Right cardiac atrium (tissue), 5 donors: ENCODE results near the gene ARID3B. TPM values are rescaled to one million over a fixed set of nuclear protein-coding genes. Genes with fewer than 3 reads are reported as not detected.
A peak's percentile ranks its signal among the peaks of the same experiment; 100 is the strongest.

Experiments used
- ATAC-seq, 2 donors: fragments of 200-7000 bp; cut with Tn5 transposase; one replicate each; pipeline versions ENCODE4 v1.8.0 to v1.9.1; 2020; ENCODE audit warnings: moderate library complexity in 2 of 2, mild to moderate bottlenecking in 1 of 2
- DNase-seq, 3 donors: peaks; one replicate each; pipeline ENCODE4 v3.0.0-alpha.2; 2020
- H3K27ac ChIP-seq: one replicate; pipeline ENCODE4 v1.5.1; 2013; ENCODE audit warnings: mild to moderate bottlenecking, low read length, control low read depth, moderate library complexity
- H3K27me3 ChIP-seq: one replicate; pipeline ENCODE4 v1.6.1; 2013; ENCODE audit not compliant: control insufficient read depth, insufficient read depth
- H3K4me1 ChIP-seq: one replicate; pipeline ENCODE4 v1.6.1; 2013; ENCODE audit warnings: low read length; ENCODE audit not compliant: control insufficient read depth, insufficient read depth
- H3K4me3 ChIP-seq: one replicate; pipeline ENCODE4 v1.5.1; 2013; ENCODE audit warnings: low read length, control low read depth
- H3K9me3 ChIP-seq: one replicate; pipeline ENCODE4 v1.6.1; 2013; ENCODE audit warnings: low read length; ENCODE audit not compliant: control insufficient read depth
- WGBS: extraction: QIAGEN DNeasy Blood & Tissue Kit; methylation state at CpG from one replicate; pipeline ENCODE4 v1.1.7; 2013; 5-methylcytosine and 5-hydroxymethylcytosine counted together
- intact Hi-C, 4 donors: fragments of 100-400 bp; cut with DNase I; formaldehyde crosslinking; loops; one replicate each; pipeline versions ENCODE4 v1.11.0 to v1.14.0; 2022 to 2023
- polyA plus RNA-seq: library from polyadenylated mRNA; stranded (reverse); fragments of 200-250 nt; gene quantifications from one replicate; pipeline ENCODE4 v1.2.3, GENCODE V29; 2013
- total RNA-seq, 4 donors: library from RNA; stranded (reverse); fragmentation: NEBNext Ultra II Directional; extraction: Animal tissue kit (Norgen Biotek cat#: 25700); gene quantifications; one replicate each; pipeline ENCODE4 v1.2.1, GENCODE V29; 2021
- donor health status: healthy with polysubstance abuse.
- donor health status: DM: no; HTN: yes; CAD: no.
- donor health status: DM: no; HTN: no; CAD: no.
- donor health status: DM: no; HTN: yes; CAD: no; lungs with severe emphysema.
- donor health status: DM: yes; HTN: yes; CAD: no.

ARID3B gene
- total and polyA plus RNA-seq, 5 donors: 2.1 to 3.8 (median 2.3) TPM

DNA sequence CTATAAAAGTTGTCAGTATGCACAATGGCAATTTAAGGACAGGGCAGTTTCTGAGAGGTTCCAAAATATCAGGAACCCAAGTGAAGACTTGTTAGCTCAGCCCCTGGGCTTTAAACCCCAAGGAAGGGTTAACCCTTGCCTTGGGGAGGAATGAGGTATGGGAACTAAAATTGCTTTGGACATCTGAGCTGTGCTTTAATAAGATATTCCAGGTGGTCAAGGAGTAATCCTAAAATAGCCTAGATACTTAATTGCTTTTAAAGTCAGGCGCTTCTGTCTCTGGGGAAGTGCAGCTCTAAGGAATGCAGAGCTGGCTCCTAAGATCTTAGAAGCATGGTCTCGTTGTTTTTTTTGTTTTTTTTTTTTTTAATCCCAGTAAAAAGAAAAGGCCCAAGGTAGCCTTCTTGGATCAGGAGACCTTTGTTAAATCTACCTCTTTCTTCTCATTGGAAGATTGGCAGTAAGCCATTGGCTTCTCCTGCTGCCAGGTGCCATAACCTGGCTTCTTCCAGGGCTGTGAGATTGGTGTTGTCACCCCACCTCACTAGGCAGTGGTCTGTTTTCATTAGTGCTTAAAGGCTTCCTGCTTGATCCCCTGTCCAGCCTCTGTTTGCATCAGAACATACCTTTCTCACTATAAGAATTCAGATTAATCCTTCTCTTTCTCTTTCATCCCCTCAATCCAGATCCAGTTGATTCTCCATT lies 24.5 kb downstream of the ARID3B start:
- no peaks in the 10 kb centered on the region for H3K27me3 ChIP-seq
- no peaks in the 10 kb centered on the region for H3K4me1 ChIP-seq
- no peak for ATAC-seq
- H3K4me3 ChIP-seq: no peak overlapping the region
- intact Hi-C loops: no loop called here
- H3K27ac ChIP-seq: no peak overlapping the region
- no peaks in the 10 kb centered on the region for H3K9me3 ChIP-seq
- 68% methylated on average over 2 of the region's 2 CpGs for WGBS
- DNase-seq: no peak

GRCh38 chr15:74568594-74568993 lies 27.6 kb downstream of the ARID3B start:
- Histone ChIP-seq H3K4me1 (no peaks in the 10 kb centered on the region), H3K4me3 (no peak overlapping the region), H3K27me3 (no peaks in the 10 kb centered on the region), H3K27ac (no peak overlapping the region), H3K9me3 (no peaks in the 10 kb centered on the region)
- 63% methylated on average over 1 of the region's 1 CpG for WGBS
- intact Hi-C loops: no loop called here
- DNase-seq: no peak
- no peak for ATAC-seq

DNA sequence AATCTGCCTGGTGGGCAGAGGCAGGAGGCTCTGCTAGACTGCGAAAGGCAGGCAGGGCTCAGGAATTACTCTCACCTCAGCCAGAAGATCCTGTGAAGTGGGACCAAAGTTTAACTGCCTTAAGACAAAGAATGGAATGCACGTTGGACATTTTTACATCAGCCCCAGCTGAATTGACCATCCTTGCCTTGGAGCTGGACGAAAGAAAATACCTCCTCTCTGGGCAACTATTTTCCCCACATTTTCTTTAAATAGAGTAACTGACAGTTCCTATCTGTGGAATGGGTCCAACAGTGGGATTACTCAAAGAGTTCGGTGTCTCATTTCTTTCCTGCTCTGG lies 28.7 kb downstream of the ARID3B start:
- Histone ChIP-seq H3K27ac (no peak overlapping the region), H3K4me1 (no peaks in the 10 kb centered on the region), H3K9me3 (no peaks in the 10 kb centered on the region), H3K4me3 (no peak overlapping the region), H3K27me3 (no peaks in the 10 kb centered on the region)
- WGBS: 65% methylated on average over 4 of the region's 4 CpGs
- no peak for DNase-seq
- no peak for ATAC-seq
- intact Hi-C loops: no loop called here

DNA sequence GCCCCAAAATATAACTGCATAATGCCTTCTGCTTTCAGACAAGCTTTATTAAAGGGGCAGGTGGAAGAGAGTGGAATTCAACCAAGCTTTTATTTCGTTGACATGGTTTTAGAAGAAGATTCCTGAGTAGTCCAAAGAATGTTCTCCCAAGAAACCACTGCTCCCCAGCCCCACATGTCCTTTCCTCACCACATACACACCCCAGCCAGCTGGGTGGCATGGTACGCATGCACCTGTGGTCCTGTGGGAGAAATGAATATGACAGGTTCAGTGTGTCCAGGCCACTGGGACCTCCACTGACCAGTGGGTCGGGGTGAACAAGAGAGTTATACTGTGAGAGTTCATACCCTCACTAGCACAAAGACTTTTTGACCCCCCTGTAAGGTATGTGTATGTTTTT lies 30.2 kb downstream of the ARID3B start:
- Histone ChIP-seq H3K27me3 (no peaks in the 10 kb centered on the region), H3K4me1 (no peaks in the 10 kb centered on the region), H3K27ac (no peak overlapping the region), H3K9me3 (no peaks in the 10 kb centered on the region), H3K4me3 (no peak overlapping the region)
- DNase-seq: peak in 1 of 3 donors; percentile 29
- intact Hi-C loops: no loop called here
- ATAC-seq: no peak
- WGBS: 80% methylated on average over 3 of the region's 3 CpGs

- Histone ChIP-seq H3K4me1 (no peaks in the 10 kb centered on the region), H3K4me3 (no peak overlapping the region), H3K27ac (no peak overlapping the region), H3K27me3 (no peaks in the 10 kb centered on the region), H3K9me3 (no peaks in the 10 kb centered on the region)
- intact Hi-C loops: no loop called here
- DNase-seq (no peak), ATAC-seq (peak in 1 of 2 donors; percentile 39)
- WGBS: 94% methylated on average over 4 of the region's 4 CpGs
Measured at GRCh38 chr15:74573987-74574386, 33.0 kb downstream of the ARID3B start.

- no peaks in the 10 kb centered on the region for H3K27me3 ChIP-seq
- DNase-seq: no peak
- no peak overlapping the region for H3K27ac ChIP-seq
- H3K4me1 ChIP-seq: no peaks in the 10 kb centered on the region
- intact Hi-C loops: no loop called here
- no peaks in the 10 kb centered on the region for H3K9me3 ChIP-seq
- 96% methylated on average over 3 of the region's 3 CpGs for WGBS
- ATAC-seq: no peak
- H3K4me3 ChIP-seq: no peak overlapping the region
Measured at GRCh38 chr15:74578496-74578994, 37.5 kb downstream of the ARID3B start.

GRCh38 chr15:74579001-74579400 lies 38.0 kb downstream of the ARID3B start:
- ATAC-seq: no peak
- DNase-seq: no peak
- Histone ChIP-seq H3K27ac (no peak overlapping the region), H3K4me1 (no peaks in the 10 kb centered on the region), H3K27me3 (no peaks in the 10 kb centered on the region), H3K4me3 (no peak overlapping the region), H3K9me3 (no peaks in the 10 kb centered on the region)
- WGBS: 95% methylated on average over 9 of the region's 9 CpGs
- intact Hi-C loops: no loop called here

- intact Hi-C loops: no loop called here
- ATAC-seq (no peak), DNase-seq (no peak)
- Histone ChIP-seq H3K9me3 (no peaks in the 10 kb centered on the region), H3K4me3 (no peak overlapping the region), H3K4me1 (no peaks in the 10 kb centered on the region), H3K27me3 (no peaks in the 10 kb centered on the region), H3K27ac (no peak overlapping the region)
- 92% methylated on average over 7 of the region's 7 CpGs for WGBS
Measured at GRCh38 chr15:74580538-74581350, 39.7 kb downstream of the ARID3B start.

- WGBS: 77% methylated on average over 2 of the region's 2 CpGs
- intact Hi-C loops: no loop called here
- H3K4me1 ChIP-seq: peaks cover 9% of the 10 kb centered on the region
- H3K9me3 ChIP-seq: no peaks in the 10 kb centered on the region
- no peak overlapping the region for H3K27ac ChIP-seq
- no peaks in the 10 kb centered on the region for H3K27me3 ChIP-seq
- no peak overlapping the region for H3K4me3 ChIP-seq
- ATAC-seq (no peak), DNase-seq (no peak)
Measured at GRCh38 chr15:74584204-74584603, 43.2 kb downstream of the ARID3B start.

GRCh38 chr15:74584779-74585178 lies 43.8 kb downstream of the ARID3B start:
- H3K4me3 ChIP-seq: no peak overlapping the region
- H3K27ac ChIP-seq: no peak overlapping the region
- 70% methylated on average over 4 of the region's 4 CpGs for WGBS
- no peak for ATAC-seq
- intact Hi-C loops: no loop called here
- no peaks in the 10 kb centered on the region for H3K9me3 ChIP-seq
- H3K4me1 ChIP-seq: peaks cover 12% of the 10 kb centered on the region
- no peak for DNase-seq
- H3K27me3 ChIP-seq: no peaks in the 10 kb centered on the region

DNA sequence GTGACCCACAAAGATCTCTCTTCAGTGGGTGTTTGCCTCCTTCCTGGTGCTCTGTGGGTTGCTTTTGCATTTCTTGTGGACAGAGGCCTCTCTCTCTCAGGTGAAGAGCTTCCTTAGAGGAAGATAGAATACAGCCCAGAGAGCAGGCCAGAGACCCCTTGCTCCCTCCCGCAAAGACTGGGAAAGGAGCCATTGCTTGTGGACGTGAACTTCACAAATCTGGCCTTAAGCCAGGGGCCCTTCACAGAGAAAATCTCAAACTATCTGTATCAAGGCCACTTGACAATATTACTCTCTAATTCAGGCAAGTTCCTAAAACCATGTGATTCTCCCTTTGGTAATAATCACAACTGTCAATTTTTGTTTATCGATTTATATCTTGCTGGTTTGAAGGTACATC lies 44.2 kb downstream of the ARID3B start:
- H3K27me3 ChIP-seq: no peaks in the 10 kb centered on the region
- WGBS: 30% methylated on average over 3 of the region's 3 CpGs
- H3K4me1 ChIP-seq: peaks cover 12% of the 10 kb centered on the region
- no peaks in the 10 kb centered on the region for H3K9me3 ChIP-seq
- H3K27ac ChIP-seq: no peak overlapping the region
- ATAC-seq (no peak), DNase-seq (no peak)
- H3K4me3 ChIP-seq: no peak overlapping the region
- intact Hi-C loops: no loop called here
